Psoas muscle (tissue), 8 donors: ENCODE data around the gene TMEM222. TPM values are rescaled to one million over a fixed set of nuclear protein-coding genes. Genes with fewer than 3 reads are reported as not detected.

ENCODE experiments used
- ATAC-seq, 4 donors: fragments of 200-7000 bp; cut with Tn5 transposase; one replicate each; pipeline ENCODE4 v1.9.1; 2020; ENCODE audit warnings: moderate library complexity in 3 of 4, mild to moderate bottlenecking in 2 of 4
- DNase-seq, 2 donors: peaks; one replicate each; pipeline ENCODE4 v3.0.0-alpha.2; 2020
- H3K27ac ChIP-seq: fragments of 200-600 bp; one replicate; pipeline ENCODE4 v1.8.0; 2022
- H3K27me3 ChIP-seq, 3 donors: fragments of 200-600 bp in 1 of 3; one replicate each; pipeline versions ENCODE4 v1.6.1 to v1.8.0; 2013 to 2022; ENCODE audit warnings: low read length in 2 of 3, mild to moderate bottlenecking in 2 of 3, moderate library complexity in 1 of 3; ENCODE audit not compliant: insufficient read depth in 3 of 3
- H3K36me3 ChIP-seq, 2 donors: fragments of 200-600 bp in 1 of 2; one replicate each; pipeline versions ENCODE4 v1.6.1 to v1.8.0; 2013 to 2022; ENCODE audit warnings: low read depth in 1 of 2, mild to moderate bottlenecking in 1 of 2, moderate library complexity in 1 of 2; ENCODE audit not compliant: insufficient read depth in 1 of 2
- H3K4me1 ChIP-seq: fragments of 200-600 bp; one replicate; pipeline ENCODE4 v1.8.0; 2022
- H3K4me3 ChIP-seq: fragments of 200-600 bp; one replicate; pipeline ENCODE4 v1.8.0; 2022; ENCODE audit warnings: mild to moderate bottlenecking
- H3K9me3 ChIP-seq: fragments of 200-600 bp; one replicate; pipeline ENCODE4 v1.8.0; 2022
- CTCF ChIP-seq: fragments of 200-600 bp; IDR thresholded peaks from one replicate; pipeline ENCODE4 v1.8.0; 2022; ENCODE audit warnings: antibody characterized with exemption
- WGBS, 3 donors: extraction: QIAGEN DNeasy Blood & Tissue Kit; methylation state at CpG; one replicate each; pipeline versions ENCODE4 v1.1.6 to v1.1.7; 2013; 5-methylcytosine and 5-hydroxymethylcytosine counted together
- intact Hi-C, 2 donors: fragments of 100-400 bp; cut with DNase I; formaldehyde crosslinking; loops; one replicate each; pipeline versions ENCODE4 v1.11.0 to v1.14.2; 2022
- polyA plus RNA-seq, 3 donors: library from polyadenylated mRNA; stranded (reverse); fragments of 200-250 nt; gene quantifications; one replicate each; pipeline ENCODE4 v1.2.3, GENCODE V29; 2013
- total RNA-seq, 4 donors: library from RNA; stranded (reverse); fragmentation: NEBNext Ultra II Directional in 2 of 4; extraction: Animal tissue kit (Norgen Biotek cat#: 25700) in 2 of 4; gene quantifications; one replicate each; pipeline versions ENCODE4 v1.2.1 to v1.2.4, GENCODE V29; 2021 to 2023
- donor health status: healthy with polysubstance abuse.
- donor health status: DM: no; HTN: no; CAD: no; lungs with moderate emphysema.
- donor health status: Bipolar disorder and iron deficiency.
- donor health status: healthy.
- donor health status: DM: yes; HTN: yes; CAD: no.
- donor health status: DM: no; HTN: no; CAD: no.
- donor health status: DM: no; HTN: no; CAD: no.
- donor health status: DM: yes; HTN: yes; CAD: no.

Gene TMEM222
- total and polyA plus RNA-seq, 7 donors = 20.7 to 50.2 (median 30.8) TPM

GRCh38 chr1:27341525-27342252 lies 19.7 kb downstream of the TMEM222 start, which contains the start of gene SYTL1:
Gene SYTL1, plus strand, starts transcription at chr1:27342022. Its CDS starts 3,313 bp downstream, at chr1:27345335.
- Histone ChIP-seq H3K27me3 (peaks cover 0 to 3% (median 0%) of the 10 kb centered on the region in 3 donors), H3K4me3 (peak within 1 kb of the TSS; percentile 4), H3K27ac (no peak within 1 kb of the TSS), H3K4me1 (no peaks in the 10 kb centered on the region), H3K9me3 (no peaks in the 10 kb centered on the region), H3K36me3 (peaks cover 0 to 6% of the 10 kb centered on the region in 2 donors)
- ATAC-seq = peak in 2 of 4 donors; percentile 23 to 32
- no peak for TF ChIP-seq CTCF
- WGBS, 3 donors = 40 to 45% (median 41%) methylated on average over 21 to 22 of the region's 22 CpGs
- intact Hi-C loops = loop anchor here in 1 of 2 donors (10.0 kb wide), 1 partner anchor 1667 kb away; no protein-coding TSS in a partner anchor
- no peak for DNase-seq

- no peak for ATAC-seq
- WGBS, 3 donors = 73 to 85% (median 84%) methylated on average over 8 of the region's 8 CpGs
- H3K4me1 ChIP-seq = no peaks in the 10 kb centered on the region
- no peak for DNase-seq
- H3K36me3 ChIP-seq = no peaks in the 10 kb centered on the region
- intact Hi-C loops = loop anchor here in 1 of 2 donors (10.0 kb wide), 1 partner anchor 1668 kb away; no protein-coding TSS in a partner anchor
- H3K27me3 ChIP-seq = peaks cover 0 to 6% (median 0%) of the 10 kb centered on the region in 3 donors
- no peak overlapping the region for H3K27ac ChIP-seq
- H3K4me3 ChIP-seq = peak overlapping the region; percentile 4
- TF ChIP-seq CTCF = no peak
- H3K9me3 ChIP-seq = no peaks in the 10 kb centered on the region
Measured at GRCh38 chr1:27342391-27342777, 20.4 kb downstream of the TMEM222 start.

- TF ChIP-seq CTCF = no peak
- H3K27me3 ChIP-seq = peaks cover 0 to 8% (median 0%) of the 10 kb centered on the region in 3 donors
- intact Hi-C loops = loop anchor here in 1 of 2 donors (10.0 kb wide), 1 partner anchor 1668 kb away; no protein-coding TSS in a partner anchor
- H3K27ac ChIP-seq = no peak overlapping the region
- no peaks in the 10 kb centered on the region for H3K36me3 ChIP-seq
- DNase-seq (no peak), ATAC-seq (peak in 2 of 4 donors; percentile 13 to 19)
- no peaks in the 10 kb centered on the region for H3K9me3 ChIP-seq
- no peaks in the 10 kb centered on the region for H3K4me1 ChIP-seq
- 64 to 72% (median 66%) methylated on average over 31 of the region's 31 CpGs for WGBS, 3 donors
- no peak overlapping the region for H3K4me3 ChIP-seq
Measured at GRCh38 chr1:27342778-27343638, 21.0 kb downstream of the TMEM222 start.

- Histone ChIP-seq H3K27ac (no peak overlapping the region), H3K4me1 (no peaks in the 10 kb centered on the region), H3K4me3 (no peak overlapping the region), H3K27me3 (peaks cover 0 to 10% (median under 1%) of the 10 kb centered on the region in 3 donors), H3K9me3 (no peaks in the 10 kb centered on the region), H3K36me3 (no peaks in the 10 kb centered on the region)
- no peak for TF ChIP-seq CTCF
- intact Hi-C loops = loop anchor here in 1 of 2 donors (10.0 kb wide), 1 partner anchor 1669 kb away; no protein-coding TSS in a partner anchor
- DNase-seq (no peak), ATAC-seq (no peak)
- 75 to 88% (median 80%) methylated on average over 5 of the region's 5 CpGs for WGBS, 3 donors
Measured at GRCh38 chr1:27343639-27344025, 21.7 kb downstream of the TMEM222 start.
